HepG2 (cell line): ENCODE results near the gene TMEM214. TPM values are rescaled to one million over a fixed set of nuclear protein-coding genes. Genes with fewer than 3 reads are reported as not detected.
A peak's percentile ranks its signal among the peaks of the same experiment; 100 is the strongest.

Experiments
- ATF7 ChIP-seq, 2 experiments: fragments of 450-650 bp in 1 of 2; sonication (generic) in 1 of 2; formaldehyde crosslinking in 1 of 2; IDR thresholded peaks; 2 replicates each; pipeline versions ENCODE4 v1.4.0 to v1.6.1; 2016 to 2020; ENCODE audit warnings: antibody characterized with exemption in 1 of 2, mild to moderate bottlenecking in 1 of 2, missing genetic modification reagents in 1 of 2
- BRF2 ChIP-seq: sonication (generic); formaldehyde crosslinking; IDR thresholded peaks from 2 replicates; pipeline ENCODE4 v1.8.1; 2022; ENCODE audit warnings: mild to moderate bottlenecking, missing genetic modification reagents
- HCFC1 ChIP-seq: fragments of 150-350 bp; IDR thresholded peaks from 2 replicates; pipeline ENCODE4 v1.6.1; 2014; ENCODE audit warnings: low read depth, low read length
- KDM2A ChIP-seq: sonication (generic); formaldehyde crosslinking; IDR thresholded peaks from 2 replicates; pipeline ENCODE4 v1.4.0; 2020; ENCODE audit warnings: low read depth, missing genetic modification reagents, borderline replicate concordance
- PCBP1 ChIP-seq: fragments of 200-400 bp; formaldehyde crosslinking; IDR thresholded peaks from 2 replicates; pipeline ENCODE4 v1.6.1; 2017; ENCODE audit warnings: mild to moderate bottlenecking, low read depth, low read length, borderline replicate concordance
- POLR2A ChIP-seq, 2 experiments: IDR thresholded peaks; 2 replicates each; pipeline ENCODE4 v1.6.1; 2011; ENCODE audit warnings: low read depth in 2 of 2, low read length in 2 of 2, mild to moderate bottlenecking in 1 of 2, moderate library complexity in 1 of 2; ENCODE audit not compliant: insufficient read depth in 1 of 2
- POLR2G ChIP-seq: fragments of 200-400 bp; formaldehyde crosslinking; IDR thresholded peaks from 2 replicates; pipeline ENCODE4 v1.6.1; 2018; ENCODE audit warnings: mild to moderate bottlenecking, low read depth, low read length, moderate library complexity
- SSRP1 ChIP-seq: IDR thresholded peaks from 2 replicates; pipeline ENCODE4 v1.6.1; 2016; ENCODE audit warnings: control low read depth
- YY1 ChIP-seq: IDR thresholded peaks from 2 replicates; pipeline ENCODE4 v1.6.1; 2011; ENCODE audit warnings: low read length, low read depth, moderate library complexity, mild to moderate bottlenecking; ENCODE audit not compliant: insufficient read depth, insufficient replicate concordance
- ZBTB7B ChIP-seq: sonication (generic); formaldehyde crosslinking; IDR thresholded peaks from 2 replicates; pipeline ENCODE4 v1.4.0; 2020; ENCODE audit warnings: missing genetic modification reagents
- ZNF746 ChIP-seq: sonication (generic); formaldehyde crosslinking; IDR thresholded peaks from 2 replicates; pipeline ENCODE4 v1.8.0; 2022; ENCODE audit warnings: mild to moderate bottlenecking, missing genetic modification reagents
- ZNF780A ChIP-seq: sonication (generic); formaldehyde crosslinking; IDR thresholded peaks from 2 replicates; pipeline ENCODE4 v1.8.0; 2022; ENCODE audit warnings: mild to moderate bottlenecking, missing genetic modification reagents, moderate library complexity
- ZNF781 ChIP-seq: sonication (generic); formaldehyde crosslinking; IDR thresholded peaks from 2 replicates; pipeline ENCODE4 v1.5.1; 2020; ENCODE audit warnings: borderline replicate concordance, mild to moderate bottlenecking, missing genetic modification reagents; ENCODE audit errors: not compliant biosample characterization
- polyA plus RNA-seq, 8 experiments: library from polyadenylated mRNA; depleted of rRNA in 3 of 8; stranded (reverse) in 7 of 8; unstranded in 1 of 8; fragments of >200 nt; fragmentation: Illumina TruSeq in 4 of 8; extraction: Trizol in 4 of 8; gene quantifications; 2 replicates each; pipeline versions ENCODE4 v1.2.1 to v1.2.3, GENCODE V29; 2011 to 2016; ENCODE audit warnings: low read depth in 4 of 8, missing spikeins in 1 of 8, mixed read lengths in 1 of 8; ENCODE audit not compliant: insufficient read depth in 1 of 8
- total RNA-seq, 5 experiments: library from RNA; depleted of rRNA; stranded (reverse); fragments of >200 nt; fragmentation: Illumina TruSeq; extraction: Trizol; gene quantifications; 2 replicates each; pipeline ENCODE4 v1.2.3, GENCODE V29; 2016; ENCODE audit warnings: low read depth in 1 of 5
- TF ChIP-seq, protein P1 (sequence below): sonication (generic); formaldehyde crosslinking; IDR thresholded peaks from 2 replicates; pipeline ENCODE4 v1.5.1; 2020; ENCODE audit warnings: mild to moderate bottlenecking, missing genetic modification reagents, moderate library complexity
- TF ChIP-seq, protein P2 (sequence below): sonication (generic); formaldehyde crosslinking; IDR thresholded peaks from 2 replicates; pipeline ENCODE4 v1.9.0; 2021; ENCODE audit warnings: missing genetic modification reagents, borderline replicate concordance

The TMEM214 gene
- total and polyA plus RNA-seq, 2 of the 13 experiments (the other 11 are each of a cell fraction or from before 2014, with no cell fraction given), result 58.3 to 132 TPM

DNA sequence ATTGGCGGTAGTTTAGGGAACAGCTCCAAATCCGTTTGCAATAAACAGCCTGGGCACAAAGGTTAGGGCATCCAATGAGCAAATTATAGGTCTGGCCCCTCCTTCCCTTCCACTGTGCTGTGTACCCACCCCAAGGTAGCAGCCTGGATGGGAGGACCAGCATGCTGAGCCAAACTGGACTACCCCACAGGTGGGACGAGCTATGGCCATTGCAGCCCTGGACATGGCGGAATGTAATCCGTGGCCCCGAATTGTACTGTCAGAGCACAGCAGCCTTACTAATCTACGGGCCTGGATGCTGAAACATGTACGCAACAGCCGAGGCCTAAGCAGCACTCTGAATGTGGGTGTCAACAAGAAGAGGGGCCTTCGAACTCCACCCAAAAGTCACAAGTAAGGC, 25.4 kb downstream of the TMEM214 start (continued):
- TF ChIP-seq, protein P1, sequence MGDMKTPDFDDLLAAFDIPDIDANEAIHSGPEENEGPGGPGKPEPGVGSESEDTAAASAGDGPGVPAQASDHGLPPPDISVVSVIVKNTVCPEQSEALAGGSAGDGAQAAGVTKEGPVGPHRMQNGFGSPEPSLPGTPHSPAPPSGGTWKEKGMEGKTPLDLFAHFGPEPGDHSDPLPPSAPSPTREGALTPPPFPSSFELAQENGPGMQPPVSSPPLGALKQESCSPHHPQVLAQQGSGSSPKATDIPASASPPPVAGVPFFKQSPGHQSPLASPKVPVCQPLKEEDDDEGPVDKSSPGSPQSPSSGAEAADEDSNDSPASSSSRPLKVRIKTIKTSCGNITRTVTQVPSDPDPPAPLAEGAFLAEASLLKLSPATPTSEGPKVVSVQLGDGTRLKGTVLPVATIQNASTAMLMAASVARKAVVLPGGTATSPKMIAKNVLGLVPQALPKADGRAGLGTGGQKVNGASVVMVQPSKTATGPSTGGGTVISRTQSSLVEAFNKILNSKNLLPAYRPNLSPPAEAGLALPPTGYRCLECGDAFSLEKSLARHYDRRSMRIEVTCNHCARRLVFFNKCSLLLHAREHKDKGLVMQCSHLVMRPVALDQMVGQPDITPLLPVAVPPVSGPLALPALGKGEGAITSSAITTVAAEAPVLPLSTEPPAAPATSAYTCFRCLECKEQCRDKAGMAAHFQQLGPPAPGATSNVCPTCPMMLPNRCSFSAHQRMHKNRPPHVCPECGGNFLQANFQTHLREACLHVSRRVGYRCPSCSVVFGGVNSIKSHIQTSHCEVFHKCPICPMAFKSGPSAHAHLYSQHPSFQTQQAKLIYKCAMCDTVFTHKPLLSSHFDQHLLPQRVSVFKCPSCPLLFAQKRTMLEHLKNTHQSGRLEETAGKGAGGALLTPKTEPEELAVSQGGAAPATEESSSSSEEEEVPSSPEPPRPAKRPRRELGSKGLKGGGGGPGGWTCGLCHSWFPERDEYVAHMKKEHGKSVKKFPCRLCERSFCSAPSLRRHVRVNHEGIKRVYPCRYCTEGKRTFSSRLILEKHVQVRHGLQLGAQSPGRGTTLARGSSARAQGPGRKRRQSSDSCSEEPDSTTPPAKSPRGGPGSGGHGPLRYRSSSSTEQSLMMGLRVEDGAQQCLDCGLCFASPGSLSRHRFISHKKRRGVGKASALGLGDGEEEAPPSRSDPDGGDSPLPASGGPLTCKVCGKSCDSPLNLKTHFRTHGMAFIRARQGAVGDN, result 0 out of 2 replicates have a peak, but pooled peaks have one; percentile 16
- no peak for TF ChIP-seq BRF2 (CRISPR knock-in tag)
- no peak for TF ChIP-seq ATF7 (IDR thresholded peaks at IDR 0.05)
- no peak for TF ChIP-seq ATF7 (CRISPR knock-in tag; IDR thresholded peaks at IDR 0.05)
- TF ChIP-seq KDM2A (CRISPR knock-in tag), result no peak
- TF ChIP-seq YY1, result no peak
- TF ChIP-seq, protein P2, sequence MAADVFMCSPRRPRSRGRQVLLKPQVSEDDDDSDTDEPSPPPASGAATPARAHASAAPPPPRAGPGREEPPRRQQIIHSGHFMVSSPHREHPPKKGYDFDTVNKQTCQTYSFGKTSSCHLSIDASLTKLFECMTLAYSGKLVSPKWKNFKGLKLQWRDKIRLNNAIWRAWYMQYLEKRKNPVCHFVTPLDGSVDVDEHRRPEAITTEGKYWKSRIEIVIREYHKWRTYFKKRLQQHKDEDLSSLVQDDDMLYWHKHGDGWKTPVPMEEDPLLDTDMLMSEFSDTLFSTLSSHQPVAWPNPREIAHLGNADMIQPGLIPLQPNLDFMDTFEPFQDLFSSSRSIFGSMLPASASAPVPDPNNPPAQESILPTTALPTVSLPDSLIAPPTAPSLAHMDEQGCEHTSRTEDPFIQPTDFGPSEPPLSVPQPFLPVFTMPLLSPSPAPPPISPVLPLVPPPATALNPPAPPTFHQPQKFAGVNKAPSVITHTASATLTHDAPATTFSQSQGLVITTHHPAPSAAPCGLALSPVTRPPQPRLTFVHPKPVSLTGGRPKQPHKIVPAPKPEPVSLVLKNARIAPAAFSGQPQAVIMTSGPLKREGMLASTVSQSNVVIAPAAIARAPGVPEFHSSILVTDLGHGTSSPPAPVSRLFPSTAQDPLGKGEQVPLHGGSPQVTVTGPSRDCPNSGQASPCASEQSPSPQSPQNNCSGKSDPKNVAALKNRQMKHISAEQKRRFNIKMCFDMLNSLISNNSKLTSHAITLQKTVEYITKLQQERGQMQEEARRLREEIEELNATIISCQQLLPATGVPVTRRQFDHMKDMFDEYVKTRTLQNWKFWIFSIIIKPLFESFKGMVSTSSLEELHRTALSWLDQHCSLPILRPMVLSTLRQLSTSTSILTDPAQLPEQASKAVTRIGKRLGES (CRISPR knock-in tag), result no peak
- peak; percentile 76 for TF ChIP-seq SSRP1 (CRISPR knock-in tag)
- no peak for TF ChIP-seq ZNF780A (CRISPR knock-in tag)
- TF ChIP-seq POLR2A (IDR thresholded peaks at IDR 0.05; ENCODE audit: insufficient read depth in 1 of 2, low read depth in 2 of 2, low read length in 2 of 2), result peak in 1 of 2 experiments; percentile 6; a peak in 3 of 4 replicates
- TF ChIP-seq POLR2G, result peak; percentile 36; the same call in 1 of the 2 replicates
- no peak for TF ChIP-seq HCFC1
- TF ChIP-seq PCBP1, result no peak
- TF ChIP-seq ZNF746 (CRISPR knock-in tag), result no peak
- TF ChIP-seq ZBTB7B (CRISPR knock-in tag), result no peak
- no peak for TF ChIP-seq ZNF781 (CRISPR knock-in tag)
